ENCODE data around the gene B4GALT3. TPM values are rescaled to one million over a fixed set of nuclear protein-coding genes. Genes with fewer than 3 reads are reported as not detected.
A peak's percentile ranks its signal among the peaks of the same experiment; 100 is the strongest.

B4GALT3 gene
- total and polyA plus RNA-seq, 9 of the 15 experiments (the other 6 are each of a cell fraction or from before 2014, with no cell fraction given), result 31.2 to 103 (median 46.1) TPM

DNA sequence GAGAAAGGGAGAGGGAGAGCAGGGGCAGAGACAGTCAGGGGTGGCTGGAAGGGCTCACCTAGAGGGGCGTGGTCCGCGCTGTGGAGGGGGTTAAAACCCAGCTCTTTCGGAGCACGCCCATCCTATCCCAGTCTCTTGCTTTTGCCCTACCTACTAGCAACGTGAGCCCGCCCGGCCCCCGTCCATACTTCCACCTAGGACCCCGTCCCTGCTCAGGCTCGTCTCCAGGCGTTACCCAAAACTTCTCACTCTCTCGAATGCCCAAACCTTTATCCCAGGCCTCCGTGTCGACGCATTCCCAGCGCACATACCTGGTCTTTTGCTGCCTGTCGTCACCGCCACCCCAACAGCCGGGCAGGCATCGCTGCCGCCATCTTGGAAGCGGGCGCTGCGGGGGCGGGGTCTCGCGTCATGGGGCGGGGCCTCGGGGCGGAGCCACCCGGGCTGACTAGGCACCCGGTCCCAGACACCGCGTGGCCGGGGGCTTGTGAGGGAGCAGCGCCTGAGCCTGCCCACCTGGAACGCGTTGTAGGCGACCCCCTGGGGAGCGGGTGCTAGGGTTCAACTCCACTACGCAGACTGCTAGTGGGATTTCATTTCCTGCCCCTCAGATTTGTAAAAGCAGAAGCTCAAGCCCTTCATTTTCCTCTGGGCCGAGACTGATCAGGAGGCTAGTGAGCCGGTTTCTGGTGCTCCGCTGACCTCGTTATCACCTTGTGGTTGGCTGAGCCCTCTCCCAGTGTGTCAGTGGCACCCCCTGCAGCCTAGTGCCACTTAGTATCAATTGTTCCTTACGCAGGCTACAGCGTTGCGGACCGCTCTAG is at the start of gene B4GALT3 (continued):
- TF ChIP-seq SOX6 (IDR thresholded peaks at IDR 0.05) (peak; percentile 76), SIX5 (IDR thresholded peaks at IDR 0.05; ENCODE audit: borderline replicate concordance in 1 of 2, insufficient read depth in 1 of 2, low read depth in 1 of 2, low read length in 2 of 2) (no peak), ZNF717 (CRISPR knock-in tag; IDR thresholded peaks at IDR 0.05) (no peak), BHLHE40 (IDR thresholded peaks at IDR 0.05; ENCODE audit: low read length) (no peak), ZNF197 (CRISPR knock-in tag; IDR thresholded peaks at IDR 0.05; ENCODE audit: low read depth) (peak; percentile 60; the same call in 1 of the 2 replicates), RBM25 (IDR thresholded peaks at IDR 0.05; ENCODE audit: low read depth, low read length, severe bottlenecking) (no peak), ZSCAN29 (IDR thresholded peaks at IDR 0.05) (0 out of 2 replicates have a peak, but pooled peaks have one; percentile 57), MYC (IDR thresholded peaks at IDR 0.05; ENCODE audit: low read depth, low read length) (peak; percentile 98), MYC (CRISPR knock-in tag; IDR thresholded peaks at IDR 0.05; ENCODE audit: borderline replicate concordance, low read depth) (peak; percentile 79), RBM22 (IDR thresholded peaks at IDR 0.05; ENCODE audit: low read depth, low read length, poor library complexity, severe bottlenecking) (no peak)
- TF ChIP-seq, protein P1, sequence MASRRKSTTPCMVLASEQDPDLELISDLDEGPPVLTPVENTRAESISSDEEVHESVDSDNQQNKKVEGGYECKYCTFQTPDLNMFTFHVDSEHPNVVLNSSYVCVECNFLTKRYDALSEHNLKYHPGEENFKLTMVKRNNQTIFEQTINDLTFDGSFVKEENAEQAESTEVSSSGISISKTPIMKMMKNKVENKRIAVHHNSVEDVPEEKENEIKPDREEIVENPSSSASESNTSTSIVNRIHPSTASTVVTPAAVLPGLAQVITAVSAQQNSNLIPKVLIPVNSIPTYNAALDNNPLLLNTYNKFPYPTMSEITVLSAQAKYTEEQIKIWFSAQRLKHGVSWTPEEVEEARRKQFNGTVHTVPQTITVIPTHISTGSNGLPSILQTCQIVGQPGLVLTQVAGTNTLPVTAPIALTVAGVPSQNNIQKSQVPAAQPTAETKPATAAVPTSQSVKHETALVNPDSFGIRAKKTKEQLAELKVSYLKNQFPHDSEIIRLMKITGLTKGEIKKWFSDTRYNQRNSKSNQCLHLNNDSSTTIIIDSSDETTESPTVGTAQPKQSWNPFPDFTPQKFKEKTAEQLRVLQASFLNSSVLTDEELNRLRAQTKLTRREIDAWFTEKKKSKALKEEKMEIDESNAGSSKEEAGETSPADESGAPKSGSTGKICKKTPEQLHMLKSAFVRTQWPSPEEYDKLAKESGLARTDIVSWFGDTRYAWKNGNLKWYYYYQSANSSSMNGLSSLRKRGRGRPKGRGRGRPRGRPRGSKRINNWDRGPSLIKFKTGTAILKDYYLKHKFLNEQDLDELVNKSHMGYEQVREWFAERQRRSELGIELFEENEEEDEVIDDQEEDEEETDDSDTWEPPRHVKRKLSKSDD (conservative IDR thresholded peaks at IDR 0.05; ENCODE audit: low read length), result no peak
- TF ChIP-seq, protein P2, sequence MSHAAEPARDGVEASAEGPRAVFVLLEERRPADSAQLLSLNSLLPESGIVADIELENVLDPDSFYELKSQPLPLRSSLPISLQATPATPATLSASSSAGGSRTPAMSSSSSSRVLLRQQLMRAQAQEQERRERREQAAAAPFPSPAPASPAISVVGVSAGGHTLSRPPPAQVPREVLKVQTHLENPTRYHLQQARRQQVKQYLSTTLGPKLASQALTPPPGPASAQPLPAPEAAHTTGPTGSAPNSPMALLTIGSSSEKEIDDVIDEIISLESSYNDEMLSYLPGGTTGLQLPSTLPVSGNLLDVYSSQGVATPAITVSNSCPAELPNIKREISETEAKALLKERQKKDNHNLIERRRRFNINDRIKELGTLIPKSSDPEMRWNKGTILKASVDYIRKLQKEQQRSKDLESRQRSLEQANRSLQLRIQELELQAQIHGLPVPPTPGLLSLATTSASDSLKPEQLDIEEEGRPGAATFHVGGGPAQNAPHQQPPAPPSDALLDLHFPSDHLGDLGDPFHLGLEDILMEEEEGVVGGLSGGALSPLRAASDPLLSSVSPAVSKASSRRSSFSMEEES (CRISPR knock-in tag; IDR thresholded peaks at IDR 0.05), result no peak
- TF ChIP-seq, protein P3, sequence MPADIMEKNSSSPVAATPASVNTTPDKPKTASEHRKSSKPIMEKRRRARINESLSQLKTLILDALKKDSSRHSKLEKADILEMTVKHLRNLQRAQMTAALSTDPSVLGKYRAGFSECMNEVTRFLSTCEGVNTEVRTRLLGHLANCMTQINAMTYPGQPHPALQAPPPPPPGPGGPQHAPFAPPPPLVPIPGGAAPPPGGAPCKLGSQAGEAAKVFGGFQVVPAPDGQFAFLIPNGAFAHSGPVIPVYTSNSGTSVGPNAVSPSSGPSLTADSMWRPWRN (IDR thresholded peaks at IDR 0.05; ENCODE audit: low read depth), result no peak
- TF ChIP-seq, protein P4, sequence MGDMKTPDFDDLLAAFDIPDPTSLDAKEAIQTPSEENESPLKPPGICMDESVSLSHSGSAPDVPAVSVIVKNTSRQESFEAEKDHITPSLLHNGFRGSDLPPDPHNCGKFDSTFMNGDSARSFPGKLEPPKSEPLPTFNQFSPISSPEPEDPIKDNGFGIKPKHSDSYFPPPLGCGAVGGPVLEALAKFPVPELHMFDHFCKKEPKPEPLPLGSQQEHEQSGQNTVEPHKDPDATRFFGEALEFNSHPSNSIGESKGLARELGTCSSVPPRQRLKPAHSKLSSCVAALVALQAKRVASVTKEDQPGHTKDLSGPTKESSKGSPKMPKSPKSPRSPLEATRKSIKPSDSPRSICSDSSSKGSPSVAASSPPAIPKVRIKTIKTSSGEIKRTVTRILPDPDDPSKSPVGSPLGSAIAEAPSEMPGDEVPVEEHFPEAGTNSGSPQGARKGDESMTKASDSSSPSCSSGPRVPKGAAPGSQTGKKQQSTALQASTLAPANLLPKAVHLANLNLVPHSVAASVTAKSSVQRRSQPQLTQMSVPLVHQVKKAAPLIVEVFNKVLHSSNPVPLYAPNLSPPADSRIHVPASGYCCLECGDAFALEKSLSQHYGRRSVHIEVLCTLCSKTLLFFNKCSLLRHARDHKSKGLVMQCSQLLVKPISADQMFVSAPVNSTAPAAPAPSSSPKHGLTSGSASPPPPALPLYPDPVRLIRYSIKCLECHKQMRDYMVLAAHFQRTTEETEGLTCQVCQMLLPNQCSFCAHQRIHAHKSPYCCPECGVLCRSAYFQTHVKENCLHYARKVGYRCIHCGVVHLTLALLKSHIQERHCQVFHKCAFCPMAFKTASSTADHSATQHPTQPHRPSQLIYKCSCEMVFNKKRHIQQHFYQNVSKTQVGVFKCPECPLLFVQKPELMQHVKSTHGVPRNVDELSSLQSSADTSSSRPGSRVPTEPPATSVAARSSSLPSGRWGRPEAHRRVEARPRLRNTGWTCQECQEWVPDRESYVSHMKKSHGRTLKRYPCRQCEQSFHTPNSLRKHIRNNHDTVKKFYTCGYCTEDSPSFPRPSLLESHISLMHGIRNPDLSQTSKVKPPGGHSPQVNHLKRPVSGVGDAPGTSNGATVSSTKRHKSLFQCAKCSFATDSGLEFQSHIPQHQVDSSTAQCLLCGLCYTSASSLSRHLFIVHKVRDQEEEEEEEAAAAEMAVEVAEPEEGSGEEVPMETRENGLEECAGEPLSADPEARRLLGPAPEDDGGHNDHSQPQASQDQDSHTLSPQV (IDR thresholded peaks at IDR 0.05), result peak; percentile 91
- TF ChIP-seq, protein P5, sequence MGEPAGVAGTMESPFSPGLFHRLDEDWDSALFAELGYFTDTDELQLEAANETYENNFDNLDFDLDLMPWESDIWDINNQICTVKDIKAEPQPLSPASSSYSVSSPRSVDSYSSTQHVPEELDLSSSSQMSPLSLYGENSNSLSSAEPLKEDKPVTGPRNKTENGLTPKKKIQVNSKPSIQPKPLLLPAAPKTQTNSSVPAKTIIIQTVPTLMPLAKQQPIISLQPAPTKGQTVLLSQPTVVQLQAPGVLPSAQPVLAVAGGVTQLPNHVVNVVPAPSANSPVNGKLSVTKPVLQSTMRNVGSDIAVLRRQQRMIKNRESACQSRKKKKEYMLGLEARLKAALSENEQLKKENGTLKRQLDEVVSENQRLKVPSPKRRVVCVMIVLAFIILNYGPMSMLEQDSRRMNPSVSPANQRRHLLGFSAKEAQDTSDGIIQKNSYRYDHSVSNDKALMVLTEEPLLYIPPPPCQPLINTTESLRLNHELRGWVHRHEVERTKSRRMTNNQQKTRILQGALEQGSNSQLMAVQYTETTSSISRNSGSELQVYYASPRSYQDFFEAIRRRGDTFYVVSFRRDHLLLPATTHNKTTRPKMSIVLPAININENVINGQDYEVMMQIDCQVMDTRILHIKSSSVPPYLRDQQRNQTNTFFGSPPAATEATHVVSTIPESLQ (CRISPR knock-in tag; IDR thresholded peaks at IDR 0.05), result 0 out of 2 replicates have a peak, but pooled peaks have one; percentile 72

All from K562 (cell line).